ENCODE measurements around the gene RHOBTB1. TPM values are rescaled to one million over a fixed set of nuclear protein-coding genes. Genes with fewer than 3 reads are reported as not detected.

RHOBTB1 gene
- total and polyA plus RNA-seq, 12 donors = 4.3 to 20.5 (median 12.3) TPM

- intact Hi-C loops (cut with DNase I) = loop anchor here in 4 of 10 donors (2.0 to 10.0 kb wide), 4 partner anchors 55 to 625 kb away; no protein-coding TSS in a partner anchor
- H3K36me3 ChIP-seq = no peaks in the 10 kb centered on the region
- no peaks in the 10 kb centered on the region for H3K27me3 ChIP-seq
- ATAC-seq = peak in 4 of 8 donors; percentile 24 to 41 (median 32)
- DNase-seq = no peak
- H3K4me1 ChIP-seq = peaks cover 0 to 41% (median 20%) of the 10 kb centered on the region in 9 donors
- WGBS, 2 donors = 61 to 68% methylated on average over 6 of the region's 6 CpGs
- peak overlapping the region in 3 of 10 donors; percentile 1 to 37 (median 25) for H3K27ac ChIP-seq
- no peaks in the 10 kb centered on the region for H3K9me3 ChIP-seq
- peak in 7 of 9 donors; percentile 37 to 57 (median 45) for TF ChIP-seq CTCF (IDR thresholded peaks at IDR 0.05)
- no peak overlapping the region for H3K4me3 ChIP-seq
Observed at GRCh38 chr10:60820093-60820754, 123.8 kb downstream of the RHOBTB1 start.

Other genes with a start within 250 kb of the RHOBTB1 start
- gene CDK1, start 165.7 kb downstream of the RHOBTB1 start, total RNA-seq = 1 to 10 TPM in 5 of 10 donors, under 1 TPM in 5; 0.27 to 8.6 (median 1.0) TPM
- 1 to 10 TPM in 1 of 2 donors, under 1 TPM in 1; 0.74 to 2.0 TPM for gene CDK1, start 165.7 kb downstream of the RHOBTB1 start, polyA plus RNA-seq